C4-2B (cell line): ENCODE data around the gene MANF.

ENCODE experiments used
- CTCF ChIP-seq: fragments of 450-650 bp; conservative IDR thresholded peaks from 2 replicates; pipeline ENCODE4 v1.5.1; 2017; ENCODE audit warnings: mild to moderate bottlenecking
- ZFX ChIP-seq: fragments of 450-650 bp; IDR thresholded peaks from 2 replicates; pipeline ENCODE4 v1.6.1; 2017

- no peak for TF ChIP-seq CTCF
- no peak for TF ChIP-seq ZFX
Measured at GRCh38 chr3:51380601-51381332, 4.3 kb upstream of the MANF start.
